SU-DHL-6 (cell line): Measurements from ENCODE around the gene CHD9NB.
A peak's percentile ranks its signal among the peaks of the same experiment; 100 is the strongest.

Experiments used
- H2AFZ ChIP-seq: fragments of 200-600 bp; sonication (generic); 2 replicates; pipeline ENCODE4 v1.6.1; 2014; ENCODE audit warnings: low read depth, mild to moderate bottlenecking, moderate library complexity, mixed read lengths, antibody characterized with exemption, low read length; ENCODE audit not compliant: severe bottlenecking
- H3F3A ChIP-seq: fragments of 200-600 bp; shearing (Covaris generic); 2 replicates; pipeline ENCODE4 v1.6.0; 2016; ENCODE audit warnings: antibody characterized with exemption, mild to moderate bottlenecking; ENCODE audit not compliant: insufficient read depth
- H3K27ac ChIP-seq: fragments of 200-600 bp; sonication (generic); 2 replicates; pipeline ENCODE4 v1.5.1; 2016; ENCODE audit warnings: low read depth, mild to moderate bottlenecking, low read length, moderate library complexity, mixed read lengths
- H3K27me3 ChIP-seq: fragments of 200-600 bp; sonication (generic), shearing (Covaris generic); 2 replicates; pipeline ENCODE4 v1.6.0; 2014; ENCODE audit warnings: mild to moderate bottlenecking, low read length
- H3K36me3 ChIP-seq: fragments of 200-600 bp; sonication (generic); 2 replicates; pipeline ENCODE4 v1.6.1; 2014; ENCODE audit warnings: mild to moderate bottlenecking, low read length, mixed read lengths
- H3K4me2 ChIP-seq: fragments of 300-600, 200-600 bp; shearing (Covaris generic), sonication (generic); 2 replicates; pipeline ENCODE4 v1.6.0; 2014; ENCODE audit warnings: low read length, low read depth, mild to moderate bottlenecking; ENCODE audit not compliant: poor library complexity, severe bottlenecking
- H3K4me3 ChIP-seq: fragments of 200-600 bp; sonication (generic); 2 replicates; pipeline ENCODE4 v1.5.1; 2014; ENCODE audit warnings: antibody characterized with exemption, low read length, mild to moderate bottlenecking, mixed read lengths; ENCODE audit not compliant: insufficient read depth, poor library complexity, severe bottlenecking
- H3K79me2 ChIP-seq: fragments of 200-600 bp; sonication (generic); 2 replicates; pipeline ENCODE4 v1.6.1; 2014; ENCODE audit warnings: mild to moderate bottlenecking, low read length, moderate library complexity; ENCODE audit not compliant: insufficient read depth
- H3K9ac ChIP-seq: fragments of 200-600 bp; sonication (generic); 2 replicates; pipeline ENCODE4 v1.7.0; 2014; ENCODE audit warnings: mild to moderate bottlenecking, low read length
- H3K9me2 ChIP-seq: fragments of 200-600 bp; sonication (generic); replicated peaks from 2 replicates; pipeline ENCODE4 v1.6.1; 2014; ENCODE audit warnings: low read length; ENCODE audit not compliant: insufficient read depth
- H3K9me3 ChIP-seq: fragments of 200-600 bp; sonication (generic); 2 replicates; pipeline ENCODE4 v1.6.1; 2014; ENCODE audit warnings: low read length, mixed read lengths; ENCODE audit not compliant: insufficient read depth
- H4K20me1 ChIP-seq: fragments of 200-600 bp; sonication (generic); 2 replicates; pipeline ENCODE4 v1.6.1; 2014; ENCODE audit warnings: low read depth, mild to moderate bottlenecking, antibody characterized with exemption, low read length, moderate library complexity, mixed read lengths
- EZH2phosphoT487 ChIP-seq: fragments of 200-600 bp; sonication (generic), shearing (Covaris generic); conservative IDR thresholded peaks from 2 replicates; pipeline ENCODE4 v1.6.1; 2018; ENCODE audit warnings: mild to moderate bottlenecking, antibody characterized with exemption, low read length, moderate library complexity, mixed read lengths
- TF ChIP-seq, protein P1 (sequence below): fragments of 200-600 bp; sonication (generic); IDR thresholded peaks from one replicate; pipeline ENCODE4 v1.5.1; 2017; ENCODE audit warnings: antibody characterized with exemption, mild to moderate bottlenecking, low read length, moderate library complexity; ENCODE audit not compliant: insufficient read depth, poor library complexity, severe bottlenecking

CHD9NB gene

DNA sequence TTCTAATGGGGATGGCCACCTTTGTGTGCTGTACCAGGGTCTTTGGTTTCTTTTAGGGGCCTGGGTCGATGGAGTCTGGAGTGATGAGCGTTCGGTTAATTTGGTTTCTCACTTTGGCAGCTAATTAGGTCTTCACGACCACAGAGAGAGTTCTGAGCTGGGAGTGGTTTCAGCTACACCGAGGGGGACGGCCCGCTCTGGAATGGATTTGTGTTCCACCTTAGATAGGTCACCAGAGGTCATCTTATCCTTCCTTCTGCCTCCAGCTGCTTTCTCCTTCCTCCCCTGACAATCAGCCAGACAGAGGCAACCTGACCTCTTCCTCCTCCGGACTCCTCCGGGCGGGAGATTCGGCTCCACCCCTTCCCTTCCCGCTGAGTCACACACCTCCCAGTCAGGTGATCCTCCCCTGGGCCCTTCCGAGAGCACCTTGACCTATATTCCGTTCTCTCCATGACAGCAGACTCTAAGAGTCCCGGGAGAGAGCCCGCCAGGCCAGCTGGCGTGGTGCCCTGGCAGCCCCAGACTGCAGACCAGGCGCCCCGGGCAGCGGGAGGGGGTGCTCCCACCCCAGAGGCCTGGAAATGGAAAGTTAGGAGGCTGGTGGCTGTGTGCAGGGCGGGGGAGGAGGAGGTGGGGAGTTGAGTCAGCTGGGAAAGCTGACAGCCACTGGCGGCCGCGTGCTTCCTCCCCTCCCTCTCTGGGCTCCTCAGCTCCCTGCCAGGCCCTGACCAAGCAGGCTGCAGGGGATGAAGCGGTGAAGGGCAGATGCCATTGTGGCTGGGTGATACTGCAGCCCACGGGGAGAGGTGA is 46.8 kb upstream of the CHD9NB start:
- peak overlapping the region; percentile 78 for H3K4me2 ChIP-seq
- H4K20me1 ChIP-seq, result no peaks in the 10 kb centered on the region
- no peak for TF ChIP-seq EZH2phosphoT487
- TF ChIP-seq, protein P1, sequence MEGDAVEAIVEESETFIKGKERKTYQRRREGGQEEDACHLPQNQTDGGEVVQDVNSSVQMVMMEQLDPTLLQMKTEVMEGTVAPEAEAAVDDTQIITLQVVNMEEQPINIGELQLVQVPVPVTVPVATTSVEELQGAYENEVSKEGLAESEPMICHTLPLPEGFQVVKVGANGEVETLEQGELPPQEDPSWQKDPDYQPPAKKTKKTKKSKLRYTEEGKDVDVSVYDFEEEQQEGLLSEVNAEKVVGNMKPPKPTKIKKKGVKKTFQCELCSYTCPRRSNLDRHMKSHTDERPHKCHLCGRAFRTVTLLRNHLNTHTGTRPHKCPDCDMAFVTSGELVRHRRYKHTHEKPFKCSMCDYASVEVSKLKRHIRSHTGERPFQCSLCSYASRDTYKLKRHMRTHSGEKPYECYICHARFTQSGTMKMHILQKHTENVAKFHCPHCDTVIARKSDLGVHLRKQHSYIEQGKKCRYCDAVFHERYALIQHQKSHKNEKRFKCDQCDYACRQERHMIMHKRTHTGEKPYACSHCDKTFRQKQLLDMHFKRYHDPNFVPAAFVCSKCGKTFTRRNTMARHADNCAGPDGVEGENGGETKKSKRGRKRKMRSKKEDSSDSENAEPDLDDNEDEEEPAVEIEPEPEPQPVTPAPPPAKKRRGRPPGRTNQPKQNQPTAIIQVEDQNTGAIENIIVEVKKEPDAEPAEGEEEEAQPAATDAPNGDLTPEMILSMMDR, result no peak
- H3K4me3 ChIP-seq, result peak overlapping the region; percentile 38
- peaks cover 49% of the 10 kb centered on the region for H3K79me2 ChIP-seq
- H3K27me3 ChIP-seq, result no peaks in the 10 kb centered on the region
- H2AFZ ChIP-seq, result peak overlapping the region; percentile 52
- H3K36me3 ChIP-seq, result no peaks in the 10 kb centered on the region
- no peaks in the 10 kb centered on the region for H3K9me2 ChIP-seq
- peaks cover 22% of the 10 kb centered on the region; the same call in 1 of the 2 replicates for H3F3A ChIP-seq
- peak overlapping the region; percentile 59 for H3K9ac ChIP-seq
- H3K9me3 ChIP-seq, result no peaks in the 10 kb centered on the region
- H3K27ac ChIP-seq, result peak overlapping the region; percentile 86

DNA sequence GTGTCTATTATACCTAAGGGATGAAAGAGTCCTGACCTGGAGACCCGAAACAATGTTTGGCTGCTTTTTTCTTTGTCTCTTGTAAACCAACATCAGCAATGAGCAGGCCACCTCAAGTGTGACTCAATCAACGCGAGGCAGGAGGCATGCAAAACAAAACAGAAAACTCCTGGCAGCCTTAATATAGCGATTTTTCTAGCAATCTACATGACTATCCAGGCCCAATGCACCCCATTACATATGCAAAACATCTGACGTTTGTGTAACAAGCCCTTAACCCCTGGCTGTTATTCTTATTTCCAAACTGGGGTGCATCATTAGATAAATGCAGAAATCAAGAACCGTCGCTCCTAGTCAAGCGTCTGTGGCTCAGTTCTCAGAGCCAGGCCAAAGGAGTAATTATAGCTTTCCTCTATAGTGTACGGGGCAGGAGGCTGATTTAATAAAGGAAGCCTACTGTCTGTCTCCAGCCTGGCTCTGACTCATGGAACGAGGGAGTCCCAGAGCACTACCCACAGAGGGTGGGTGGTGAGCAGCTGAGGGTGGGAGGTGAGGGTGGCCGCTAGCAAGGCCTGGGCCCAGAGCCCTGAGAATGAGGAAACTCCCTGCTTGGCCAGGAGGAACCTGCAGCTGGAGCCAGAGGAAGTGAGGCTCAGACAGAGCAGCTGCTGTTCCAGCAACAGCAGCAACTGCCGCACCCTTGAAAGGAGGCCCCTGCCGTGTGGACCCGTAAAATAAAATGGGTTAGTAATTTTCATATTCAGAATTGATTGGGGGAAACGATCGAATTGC is 46.0 kb upstream of the CHD9NB start:
- no peak for TF ChIP-seq EZH2phosphoT487
- TF ChIP-seq, protein P1, result no peak
- peak overlapping the region; percentile 38 for H3K4me3 ChIP-seq

DNA sequence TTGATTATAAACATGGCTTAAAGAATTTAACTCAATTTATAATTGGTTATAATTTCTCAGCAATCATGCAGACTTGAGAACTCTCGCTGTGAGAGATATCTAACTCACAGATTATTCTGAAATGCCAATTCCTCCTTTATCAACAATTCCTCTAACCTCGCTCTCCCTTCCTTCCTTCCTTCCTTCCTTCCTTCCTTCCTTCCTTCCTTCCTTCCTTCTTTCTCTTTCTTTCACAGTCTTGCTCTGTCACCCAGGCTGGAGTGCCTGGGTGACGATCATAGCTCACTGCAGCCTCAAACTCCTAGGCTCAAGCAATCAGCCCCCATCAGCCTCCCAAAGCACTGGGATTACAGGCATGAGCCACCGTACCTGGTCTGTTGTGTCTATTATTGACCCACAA is 44.5 kb upstream of the CHD9NB start:
- H3K9me3 ChIP-seq, result no peaks in the 10 kb centered on the region
- H2AFZ ChIP-seq, result no peak overlapping the region
- H3K4me2 ChIP-seq, result no peak overlapping the region
- H4K20me1 ChIP-seq, result no peaks in the 10 kb centered on the region
- H3K27ac ChIP-seq, result no peak overlapping the region
- H3K9me2 ChIP-seq, result no peaks in the 10 kb centered on the region
- H3K4me3 ChIP-seq, result no peak overlapping the region
- H3K79me2 ChIP-seq, result peaks cover 44% of the 10 kb centered on the region
- H3K9ac ChIP-seq, result no peak overlapping the region
- H3K36me3 ChIP-seq, result no peaks in the 10 kb centered on the region
- H3K27me3 ChIP-seq, result no peaks in the 10 kb centered on the region
- H3F3A ChIP-seq, result peaks cover 22% of the 10 kb centered on the region; the same call in 1 of the 2 replicates
- TF ChIP-seq, protein P1, result no peak
- TF ChIP-seq EZH2phosphoT487, result no peak

More for the DNA sequence above, 46.0 kb upstream of the CHD9NB start:
- no peaks in the 10 kb centered on the region for H3K36me3 ChIP-seq
- peaks cover 22% of the 10 kb centered on the region; the same call in 1 of the 2 replicates for H3F3A ChIP-seq
- H3K9ac ChIP-seq, result peak overlapping the region; percentile 59
- no peaks in the 10 kb centered on the region for H3K27me3 ChIP-seq
- peak overlapping the region; percentile 78 for H3K4me2 ChIP-seq
- H3K27ac ChIP-seq, result peak overlapping the region; percentile 86
- H2AFZ ChIP-seq, result peak overlapping the region; percentile 52
- peaks cover 44% of the 10 kb centered on the region for H3K79me2 ChIP-seq
- no peaks in the 10 kb centered on the region for H4K20me1 ChIP-seq
- no peaks in the 10 kb centered on the region for H3K9me2 ChIP-seq
- H3K9me3 ChIP-seq, result no peaks in the 10 kb centered on the region
